HL-60 (cell line): Measurements from ENCODE around the gene TEX12.

Experiments
- POLR2AphosphoS5 ChIP-seq: IDR thresholded peaks from 2 replicates; pipeline ENCODE4 v1.6.1; 2012; ENCODE audit warnings: low read depth
- TF ChIP-seq, protein P1 (sequence below): IDR thresholded peaks from one replicate; pipeline ENCODE4 v1.5.1; 2011; ENCODE audit warnings: low read length, control low read depth, inconsistent platforms; ENCODE audit not compliant: insufficient read depth

DNA sequence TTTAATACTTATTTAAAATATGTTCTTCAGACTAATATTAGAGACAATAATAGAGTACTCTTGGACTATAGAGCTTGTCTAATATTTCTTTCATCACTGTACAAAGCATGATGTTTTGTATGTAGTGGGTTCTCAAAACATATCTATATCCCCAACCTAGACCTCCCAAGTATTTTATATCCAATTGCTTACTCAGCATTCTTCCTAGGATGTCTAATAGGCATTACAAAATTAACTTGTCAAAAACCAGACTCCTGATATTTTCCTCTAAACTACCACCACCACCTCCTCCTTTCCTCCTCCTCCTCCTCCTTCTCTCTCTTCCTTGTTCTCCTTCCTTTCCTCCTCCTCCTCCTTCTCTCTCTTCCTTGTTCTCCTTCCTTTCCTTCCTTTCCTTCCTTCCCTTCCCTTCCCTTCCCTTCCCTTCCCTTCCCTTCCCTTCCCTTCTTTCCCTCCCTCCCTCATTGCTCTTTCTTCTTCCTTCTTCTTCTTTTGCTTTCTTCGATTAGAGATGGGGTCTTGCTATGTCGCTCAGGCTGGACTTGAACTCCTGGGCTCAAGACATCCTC is 29.4 kb downstream of the TEX12 start:
- TF ChIP-seq, protein P1, sequence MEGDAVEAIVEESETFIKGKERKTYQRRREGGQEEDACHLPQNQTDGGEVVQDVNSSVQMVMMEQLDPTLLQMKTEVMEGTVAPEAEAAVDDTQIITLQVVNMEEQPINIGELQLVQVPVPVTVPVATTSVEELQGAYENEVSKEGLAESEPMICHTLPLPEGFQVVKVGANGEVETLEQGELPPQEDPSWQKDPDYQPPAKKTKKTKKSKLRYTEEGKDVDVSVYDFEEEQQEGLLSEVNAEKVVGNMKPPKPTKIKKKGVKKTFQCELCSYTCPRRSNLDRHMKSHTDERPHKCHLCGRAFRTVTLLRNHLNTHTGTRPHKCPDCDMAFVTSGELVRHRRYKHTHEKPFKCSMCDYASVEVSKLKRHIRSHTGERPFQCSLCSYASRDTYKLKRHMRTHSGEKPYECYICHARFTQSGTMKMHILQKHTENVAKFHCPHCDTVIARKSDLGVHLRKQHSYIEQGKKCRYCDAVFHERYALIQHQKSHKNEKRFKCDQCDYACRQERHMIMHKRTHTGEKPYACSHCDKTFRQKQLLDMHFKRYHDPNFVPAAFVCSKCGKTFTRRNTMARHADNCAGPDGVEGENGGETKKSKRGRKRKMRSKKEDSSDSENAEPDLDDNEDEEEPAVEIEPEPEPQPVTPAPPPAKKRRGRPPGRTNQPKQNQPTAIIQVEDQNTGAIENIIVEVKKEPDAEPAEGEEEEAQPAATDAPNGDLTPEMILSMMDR, result no peak
- no peak for TF ChIP-seq POLR2AphosphoS5
